T-helper 1 cell treated with Interleukin-12 subunit alpha and Interleukin-12 subunit beta and Interleukin-4 antibody, amounts not matched to agents 30 μg/mL and 1 μg/mL, for 36 hours (primary cell): ENCODE data around the gene PIP4K2C.
"Not testable (repeated sequence)": the region's sequence is repeated elsewhere in the genome, so short reads cannot be mapped to it uniquely, and the experiment has no call there.

Experiments
- H3K27ac Mint-ChIP-seq: one replicate; pipeline ENCODE4 v1.8.0; 2021; ENCODE audit warnings: mild to moderate bottlenecking, mixed read lengths
- H3K27me3 Mint-ChIP-seq: one replicate; pipeline ENCODE4 v1.8.0; 2021; ENCODE audit warnings: low read depth, mixed read lengths
- H3K36me3 Mint-ChIP-seq: one replicate; pipeline ENCODE4 v1.8.0; 2021; ENCODE audit warnings: low read depth, mixed read lengths
- H3K4me1 Mint-ChIP-seq: one replicate; pipeline ENCODE4 v1.8.0; 2021; ENCODE audit warnings: low read depth, mixed read lengths
- H3K4me3 Mint-ChIP-seq: one replicate; pipeline ENCODE4 v1.8.0; 2021; ENCODE audit warnings: mild to moderate bottlenecking, moderate library complexity, mixed read lengths
- H3K9me3 Mint-ChIP-seq: one replicate; pipeline ENCODE4 v1.8.0; 2021; ENCODE audit warnings: mixed read lengths

Gene PIP4K2C

GRCh38 chr12:57552306-57552651, 38.7 kb upstream of the PIP4K2C start:
- peaks cover 17% of the 10 kb centered on the region for H3K4me1 Mint-ChIP-seq
- H3K27ac Mint-ChIP-seq = no peak overlapping the region
- H3K36me3 Mint-ChIP-seq = no peaks in the 10 kb centered on the region
- H3K9me3 Mint-ChIP-seq = no peaks in the 10 kb centered on the region
- H3K4me3 Mint-ChIP-seq = no peak overlapping the region
- peaks cover 31% of the 10 kb centered on the region for H3K27me3 Mint-ChIP-seq

- Mint-ChIP-seq H3K4me3 (no peak overlapping the region), H3K36me3 (no peaks in the 10 kb centered on the region), H3K9me3 (no peaks in the 10 kb centered on the region), H3K27me3 (peaks cover 27% of the 10 kb centered on the region), H3K4me1 (peaks cover 11% of the 10 kb centered on the region), H3K27ac (no peak overlapping the region)
Observed at GRCh38 chr12:57552835-57553313, 38.1 kb upstream of the PIP4K2C start.

GRCh38 chr12:57553343-57554202, 37.4 kb upstream of the PIP4K2C start:
- Mint-ChIP-seq H3K27me3 (peaks cover 20% of the 10 kb centered on the region), H3K9me3 (no peaks in the 10 kb centered on the region)

GRCh38 chr12:57554453-57554852, 36.5 kb upstream of the PIP4K2C start:
- no peaks in the 10 kb centered on the region for H3K9me3 Mint-ChIP-seq
- H3K36me3 Mint-ChIP-seq = no peaks in the 10 kb centered on the region
- no peak overlapping the region for H3K27ac Mint-ChIP-seq
- peaks cover 3% of the 10 kb centered on the region for H3K4me1 Mint-ChIP-seq
- H3K4me3 Mint-ChIP-seq = no peak overlapping the region
- peaks cover 12% of the 10 kb centered on the region for H3K27me3 Mint-ChIP-seq

More at GRCh38 chr12:57553343-57554202, 37.4 kb upstream of the PIP4K2C start:
- Mint-ChIP-seq H3K4me3 (no peak overlapping the region), H3K36me3 (no peaks in the 10 kb centered on the region), H3K27ac (no peak overlapping the region), H3K4me1 (peaks cover 9% of the 10 kb centered on the region)

GRCh38 chr12:57554897-57555296, 36.1 kb upstream of the PIP4K2C start:
- H3K9me3 Mint-ChIP-seq = no peaks in the 10 kb centered on the region
- peaks cover 2% of the 10 kb centered on the region for H3K4me1 Mint-ChIP-seq
- H3K36me3 Mint-ChIP-seq = no peaks in the 10 kb centered on the region
- H3K27ac Mint-ChIP-seq = no peak overlapping the region
- peaks cover 11% of the 10 kb centered on the region for H3K27me3 Mint-ChIP-seq
- H3K4me3 Mint-ChIP-seq = no peak overlapping the region

GRCh38 chr12:57558864-57559263, 32.1 kb upstream of the PIP4K2C start:
- Mint-ChIP-seq H3K36me3 (no peaks in the 10 kb centered on the region), H3K27ac (no peak overlapping the region), H3K4me3 (no peak overlapping the region), H3K4me1 (no peaks in the 10 kb centered on the region), H3K9me3 (no peaks in the 10 kb centered on the region), H3K27me3 (peaks cover 18% of the 10 kb centered on the region)

GRCh38 chr12:57560516-57560915, 30.5 kb upstream of the PIP4K2C start:
- no peaks in the 10 kb centered on the region for H3K36me3 Mint-ChIP-seq
- H3K27ac Mint-ChIP-seq = no peak overlapping the region
- H3K4me3 Mint-ChIP-seq = no peak overlapping the region
- no peaks in the 10 kb centered on the region for H3K4me1 Mint-ChIP-seq
- H3K27me3 Mint-ChIP-seq = peaks cover 11% of the 10 kb centered on the region
- no peaks in the 10 kb centered on the region for H3K9me3 Mint-ChIP-seq

GRCh38 chr12:57561117-57561516, 29.9 kb upstream of the PIP4K2C start:
- H3K36me3 Mint-ChIP-seq, H3K4me3 Mint-ChIP-seq: not testable (repeated sequence)

GRCh38 chr12:57563358-57563757, 27.6 kb upstream of the PIP4K2C start:
- H3K36me3 Mint-ChIP-seq = no peaks in the 10 kb centered on the region
- H3K4me3 Mint-ChIP-seq = no peak overlapping the region
- H3K27me3 Mint-ChIP-seq = peaks cover 11% of the 10 kb centered on the region
- no peaks in the 10 kb centered on the region for H3K9me3 Mint-ChIP-seq
- H3K27ac Mint-ChIP-seq = no peak overlapping the region
- no peaks in the 10 kb centered on the region for H3K4me1 Mint-ChIP-seq

More at GRCh38 chr12:57561117-57561516, 29.9 kb upstream of the PIP4K2C start:
- not testable (repeated sequence) for H3K4me1 Mint-ChIP-seq, H3K9me3 Mint-ChIP-seq, H3K27ac Mint-ChIP-seq
- H3K27me3 Mint-ChIP-seq = peaks cover 11% of the 10 kb centered on the region

- Mint-ChIP-seq H3K4me1 (no peaks in the 10 kb centered on the region), H3K4me3 (no peak overlapping the region), H3K27me3 (peaks cover 11% of the 10 kb centered on the region), H3K36me3 (no peaks in the 10 kb centered on the region), H3K9me3 (no peaks in the 10 kb centered on the region), H3K27ac (no peak overlapping the region)
Observed at GRCh38 chr12:57564178-57564740, 26.7 kb upstream of the PIP4K2C start.

- Mint-ChIP-seq H3K27me3 (no peaks in the 10 kb centered on the region), H3K4me1 (no peaks in the 10 kb centered on the region), H3K4me3 (no peak overlapping the region), H3K9me3 (no peaks in the 10 kb centered on the region), H3K36me3 (no peaks in the 10 kb centered on the region), H3K27ac (no peak overlapping the region)
Observed at GRCh38 chr12:57568838-57569237, 22.2 kb upstream of the PIP4K2C start.

- no peaks in the 10 kb centered on the region for H3K9me3 Mint-ChIP-seq
- no peaks in the 10 kb centered on the region for H3K4me1 Mint-ChIP-seq
- no peak overlapping the region for H3K27ac Mint-ChIP-seq
- H3K36me3 Mint-ChIP-seq = no peaks in the 10 kb centered on the region
- H3K4me3 Mint-ChIP-seq = no peak overlapping the region
- no peaks in the 10 kb centered on the region for H3K27me3 Mint-ChIP-seq
Observed at GRCh38 chr12:57569858-57570257, 21.1 kb upstream of the PIP4K2C start.

GRCh38 chr12:57570438-57570837, 20.6 kb upstream of the PIP4K2C start:
- not testable (repeated sequence) for H3K27ac Mint-ChIP-seq, H3K4me3 Mint-ChIP-seq, H3K9me3 Mint-ChIP-seq, H3K27me3 Mint-ChIP-seq, H3K4me1 Mint-ChIP-seq, H3K36me3 Mint-ChIP-seq

GRCh38 chr12:57571926-57572762, 18.8 kb upstream of the PIP4K2C start:
- Mint-ChIP-seq H3K9me3 (no peaks in the 10 kb centered on the region), H3K36me3 (no peaks in the 10 kb centered on the region), H3K4me3 (no peak overlapping the region), H3K27ac (no peak overlapping the region), H3K4me1 (no peaks in the 10 kb centered on the region), H3K27me3 (no peaks in the 10 kb centered on the region)
